Limb (tissue), 2 donors: Measurements from ENCODE around the gene COG1.
"Not testable (repeated sequence)": the region's sequence is repeated elsewhere in the genome, so short reads cannot be mapped to it uniquely, and the experiment has no call there.

Source experiments
- DNase-seq, 2 donors: peaks; one replicate each; pipeline ENCODE4 v3.0.0-alpha.2; 2016; ENCODE audit errors: extremely low spot score in 2 of 2

COG1 gene, protein sequence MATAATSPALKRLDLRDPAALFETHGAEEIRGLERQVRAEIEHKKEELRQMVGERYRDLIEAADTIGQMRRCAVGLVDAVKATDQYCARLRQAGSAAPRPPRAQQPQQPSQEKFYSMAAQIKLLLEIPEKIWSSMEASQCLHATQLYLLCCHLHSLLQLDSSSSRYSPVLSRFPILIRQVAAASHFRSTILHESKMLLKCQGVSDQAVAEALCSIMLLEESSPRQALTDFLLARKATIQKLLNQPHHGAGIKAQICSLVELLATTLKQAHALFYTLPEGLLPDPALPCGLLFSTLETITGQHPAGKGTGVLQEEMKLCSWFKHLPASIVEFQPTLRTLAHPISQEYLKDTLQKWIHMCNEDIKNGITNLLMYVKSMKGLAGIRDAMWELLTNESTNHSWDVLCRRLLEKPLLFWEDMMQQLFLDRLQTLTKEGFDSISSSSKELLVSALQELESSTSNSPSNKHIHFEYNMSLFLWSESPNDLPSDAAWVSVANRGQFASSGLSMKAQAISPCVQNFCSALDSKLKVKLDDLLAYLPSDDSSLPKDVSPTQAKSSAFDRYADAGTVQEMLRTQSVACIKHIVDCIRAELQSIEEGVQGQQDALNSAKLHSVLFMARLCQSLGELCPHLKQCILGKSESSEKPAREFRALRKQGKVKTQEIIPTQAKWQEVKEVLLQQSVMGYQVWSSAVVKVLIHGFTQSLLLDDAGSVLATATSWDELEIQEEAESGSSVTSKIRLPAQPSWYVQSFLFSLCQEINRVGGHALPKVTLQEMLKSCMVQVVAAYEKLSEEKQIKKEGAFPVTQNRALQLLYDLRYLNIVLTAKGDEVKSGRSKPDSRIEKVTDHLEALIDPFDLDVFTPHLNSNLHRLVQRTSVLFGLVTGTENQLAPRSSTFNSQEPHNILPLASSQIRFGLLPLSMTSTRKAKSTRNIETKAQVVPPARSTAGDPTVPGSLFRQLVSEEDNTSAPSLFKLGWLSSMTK

DNA sequence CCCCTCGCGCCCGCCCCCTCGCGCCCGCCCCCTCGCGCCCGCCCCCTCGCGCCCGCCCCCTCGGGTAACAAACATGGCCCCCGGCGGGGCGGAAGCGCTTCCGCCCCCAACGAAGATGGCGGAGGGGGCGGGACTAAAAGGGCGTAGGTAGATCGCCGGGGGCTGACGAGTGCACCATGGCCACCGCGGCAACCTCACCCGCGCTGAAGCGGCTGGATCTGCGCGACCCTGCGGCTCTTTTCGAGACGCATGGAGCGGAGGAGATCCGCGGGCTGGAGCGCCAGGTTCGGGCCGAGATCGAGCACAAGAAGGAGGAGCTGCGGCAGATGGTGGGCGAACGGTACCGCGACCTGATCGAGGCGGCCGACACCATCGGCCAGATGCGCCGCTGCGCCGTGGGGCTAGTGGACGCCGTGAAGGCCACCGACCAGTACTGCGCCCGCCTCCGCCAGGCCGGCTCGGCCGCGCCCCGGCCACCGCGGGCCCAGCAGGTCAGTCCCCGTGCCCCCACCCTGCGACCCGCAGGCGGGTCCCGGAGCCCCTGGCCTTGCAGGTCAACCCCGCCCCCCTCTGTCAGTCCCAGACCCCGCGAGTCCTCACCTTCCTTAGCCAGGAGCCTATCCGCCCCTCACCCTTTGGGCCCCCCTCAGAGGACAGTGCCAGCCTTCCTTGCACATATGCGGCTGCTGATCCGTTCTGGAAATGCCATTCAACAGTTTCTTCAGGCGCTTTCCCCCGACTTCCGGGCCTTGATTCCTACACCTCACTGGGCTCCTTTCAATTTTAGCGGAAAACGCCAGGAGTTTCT, at the start of gene COG1:
TSS of gene COG1 (plus strand) at position 162 of the 808 bp plus-strand sequence. CDS start at position 177, 15 bp downstream.
- DNase-seq, result peak; percentile 88 to 92

DNA sequence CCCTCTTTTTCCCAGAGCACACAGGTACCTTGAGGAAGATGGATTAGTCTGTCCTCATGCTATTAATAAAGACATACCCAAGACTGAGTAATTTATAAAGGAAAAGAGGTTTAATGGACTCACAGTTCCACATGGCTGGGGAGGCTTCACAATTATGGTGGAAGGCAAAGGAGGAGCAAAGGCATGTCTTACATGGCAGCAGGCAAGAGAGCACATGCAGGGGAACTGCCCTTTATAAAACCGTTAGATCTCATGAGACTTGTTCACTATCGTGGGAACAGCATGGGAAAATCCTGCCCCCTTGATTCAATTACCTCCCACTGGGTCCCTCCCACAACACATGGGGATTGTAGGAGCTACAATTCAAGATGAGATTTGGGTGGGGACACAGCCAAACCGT, 48.6 kb upstream of the COG1 start:
- not testable (repeated sequence) for DNase-seq

GRCh38 chr17:73145641-73146040, 47.2 kb upstream of the COG1 start:
- DNase-seq, result no peak

GRCh38 chr17:73147791-73148190, 45.1 kb upstream of the COG1 start:
- not testable (repeated sequence) for DNase-seq

- no peak for DNase-seq
Observed at GRCh38 chr17:73148540-73149334, 44.1 kb upstream of the COG1 start.

- DNase-seq, result not testable (repeated sequence)
Observed at GRCh38 chr17:73150622-73151300, 42.1 kb upstream of the COG1 start.

- DNase-seq, result no peak
Observed at GRCh38 chr17:73151916-73152632, 40.8 kb upstream of the COG1 start.

GRCh38 chr17:73155410-73156165, 37.3 kb upstream of the COG1 start:
- DNase-seq, result peak in 1 of 2 donors; percentile 66

DNA sequence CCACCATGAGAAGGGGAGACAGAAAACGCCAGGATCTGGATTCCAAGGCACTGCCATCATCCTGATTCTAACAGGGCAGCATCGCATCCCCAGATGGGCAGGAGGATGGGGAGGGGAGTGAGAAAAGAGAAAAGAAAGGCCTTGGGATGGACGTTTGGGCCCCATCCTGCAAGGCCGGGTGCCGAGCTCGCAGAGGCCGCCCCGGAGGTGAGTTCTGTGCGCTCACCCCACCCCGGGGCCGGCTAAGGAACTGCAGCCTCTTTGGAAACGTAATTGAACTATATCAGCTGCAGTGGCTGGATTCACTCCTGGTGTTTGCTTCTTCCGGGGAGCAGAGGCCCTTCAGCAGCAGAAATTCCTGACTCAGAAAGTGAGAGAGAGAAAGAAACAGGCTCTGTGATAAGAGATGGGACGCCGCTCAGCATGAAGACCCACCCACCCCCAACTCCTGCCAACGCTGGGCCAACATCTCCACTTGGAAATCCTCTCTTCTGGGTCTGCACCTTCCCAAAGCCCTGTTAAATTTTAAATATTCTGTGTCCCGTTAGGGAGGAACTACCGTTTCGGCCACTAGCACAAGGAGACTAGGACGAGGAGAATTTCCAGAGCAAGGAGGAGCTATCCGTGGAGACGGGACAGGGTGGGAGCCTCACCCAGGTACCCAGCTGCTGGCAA, 36.6 kb upstream of the COG1 start:
- DNase-seq, result peak; percentile 50 to 81

GRCh38 chr17:73156887-73157520, 35.9 kb upstream of the COG1 start:
- DNase-seq, result no peak

DNA sequence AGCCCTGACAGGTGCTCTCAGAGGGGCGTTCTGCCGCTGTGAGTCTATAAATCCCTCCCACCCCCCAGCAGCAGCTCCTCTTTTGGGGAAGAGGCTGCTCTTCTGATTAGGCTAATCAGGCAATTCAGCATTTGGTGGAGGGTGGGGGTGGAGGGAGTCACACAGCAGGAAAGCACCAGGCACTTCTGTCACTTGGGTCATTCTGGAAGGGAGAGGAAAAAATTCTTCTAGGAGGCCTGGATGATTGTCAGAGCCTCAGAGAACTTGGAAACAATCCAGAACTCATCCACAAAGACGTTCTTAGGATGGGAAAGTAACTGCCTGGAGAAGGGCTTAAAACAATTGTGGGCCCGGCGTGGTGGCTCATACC, 35.3 kb upstream of the COG1 start:
- no peak for DNase-seq

GRCh38 chr17:73158133-73158532, 34.7 kb upstream of the COG1 start:
- DNase-seq, result no peak

- no peak for DNase-seq
Observed at GRCh38 chr17:73160980-73161630, 31.8 kb upstream of the COG1 start.

DNA sequence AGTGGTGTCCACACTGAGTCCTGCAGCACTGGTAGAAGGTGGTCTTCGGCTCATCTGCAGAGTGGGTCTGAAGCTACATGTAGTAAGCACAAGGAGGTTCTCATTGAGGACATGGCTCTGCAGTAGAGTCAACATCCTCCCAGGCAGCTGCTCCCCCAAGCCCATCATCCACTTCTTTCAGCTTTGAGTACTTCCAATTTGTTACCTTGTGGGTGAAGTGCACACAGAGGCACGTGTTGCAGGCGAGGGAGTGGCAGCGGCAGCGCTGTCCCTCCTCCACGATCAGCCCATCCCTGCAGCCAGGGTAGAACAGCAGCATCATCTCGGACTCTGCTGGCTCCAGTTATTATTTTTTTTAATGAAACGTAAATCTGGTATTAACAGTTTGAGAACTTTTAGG, 29.8 kb upstream of the COG1 start:
- DNase-seq, result no peak

DNA sequence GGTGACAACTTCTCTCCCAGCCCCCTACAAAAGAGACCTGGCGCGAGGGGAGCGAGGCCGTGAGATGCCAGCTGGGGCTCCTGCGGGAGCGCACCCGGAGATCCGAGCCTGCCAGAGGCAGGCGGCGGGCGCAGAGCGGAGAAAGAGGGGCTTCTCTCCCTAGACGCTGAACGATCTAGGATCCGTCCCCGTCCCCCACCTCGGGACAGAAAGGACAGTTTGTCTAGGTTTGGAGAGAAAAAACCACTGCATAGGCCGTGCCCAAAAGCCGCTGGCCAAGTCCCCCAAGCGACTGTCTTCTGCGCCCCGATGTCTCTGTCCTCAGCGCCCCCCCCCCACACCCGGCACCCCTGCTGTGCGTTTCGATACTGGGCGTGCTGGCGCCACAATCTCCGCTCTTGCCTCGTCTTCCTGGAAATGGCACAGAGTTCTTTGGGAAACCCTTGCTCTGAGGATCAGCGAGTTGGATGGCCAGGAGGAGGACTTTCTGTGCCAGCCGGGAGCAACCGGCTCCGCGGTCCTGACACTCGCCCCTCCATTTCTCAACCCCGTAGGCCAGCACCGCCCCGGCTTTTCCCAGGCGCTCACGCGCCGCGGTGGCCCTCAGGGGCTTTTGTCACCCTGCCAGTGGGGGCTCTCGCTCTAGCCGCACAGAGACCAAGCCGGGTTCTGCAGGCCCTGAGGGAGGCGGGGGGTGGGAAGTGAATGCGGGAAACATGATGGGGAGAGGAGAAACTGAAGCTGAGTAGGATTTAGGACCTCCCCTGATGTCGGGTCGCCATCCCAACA, 27.0 kb upstream of the COG1 start:
- DNase-seq, result peak in 1 of 2 donors; percentile 52
